IPS-NIHi11 (cell line): Measurements from ENCODE around the gene HOMER3.
A peak's percentile ranks its signal among the peaks of the same experiment; 100 is the strongest.

Experiments
- DNase-seq: peaks from one replicate; pipeline ENCODE4 v3.0.0; 2012; ENCODE audit warnings: mixed read lengths, low spot score

HOMER3 gene

GRCh38 chr19:18900700-18901481 lies 40.1 kb downstream of the HOMER3 start:
- no peak for DNase-seq

GRCh38 chr19:18899624-18900560 lies 41.1 kb downstream of the HOMER3 start:
- no peak for DNase-seq

- DNase-seq = peak; percentile 26
Measured at GRCh38 chr19:18898607-18899408, 42.2 kb downstream of the HOMER3 start.

GRCh38 chr19:18898081-18898606 lies 42.9 kb downstream of the HOMER3 start:
- peak; percentile 14 for DNase-seq

- DNase-seq = peak; percentile 26
Measured at GRCh38 chr19:18897094-18898029, 43.7 kb downstream of the HOMER3 start.

GRCh38 chr19:18896421-18896841 lies 44.6 kb downstream of the HOMER3 start:
- peak; percentile 70 for DNase-seq

- peak; percentile 97 for DNase-seq
Measured at GRCh38 chr19:18895824-18896341, 45.1 kb downstream of the HOMER3 start, which contains the start of gene CERS1. Gene CERS1 (minus strand): TSS chr19:18896158. CDS start chr19:18896072, 86 bp downstream.

- DNase-seq = peak; percentile 91
Measured at GRCh38 chr19:18895038-18895823, 45.8 kb downstream of the HOMER3 start.

GRCh38 chr19:18894254-18895037 lies 46.6 kb downstream of the HOMER3 start:
- DNase-seq = peak; percentile 90

GRCh38 chr19:18893587-18894253 lies 47.3 kb downstream of the HOMER3 start:
- no peak for DNase-seq

GRCh38 chr19:18889949-18890745 lies 50.9 kb downstream of the HOMER3 start:
- no peak for DNase-seq

GRCh38 chr19:18886972-18887371 lies 54.0 kb downstream of the HOMER3 start:
- no peak for DNase-seq

- no peak for DNase-seq
Measured at GRCh38 chr19:18883526-18884304, 57.3 kb downstream of the HOMER3 start.

GRCh38 chr19:18881491-18881890 lies 59.5 kb downstream of the HOMER3 start:
- no peak for DNase-seq

- peak; percentile 85 for DNase-seq
Measured at GRCh38 chr19:18879579-18880373, 61.2 kb downstream of the HOMER3 start.
